Endometrial microvascular endothelial cells (primary cell): ENCODE results near the gene EMX2. TPM values are rescaled to one million over a fixed set of nuclear protein-coding genes. Genes with fewer than 3 reads are reported as not detected.

ENCODE experiments used
- in situ Hi-C: cut with HindIII; loops from 2 replicates; pipeline ENCODE4 v1.10.0; 2017; ENCODE audit warnings: low sequenced_read_pairs, low pct_unique_long_range_greater_than_20kb; ENCODE audit errors: inconsistent ontology term
- total RNA-seq: library from RNA; depleted of rRNA; stranded (reverse); fragments of >200 nt; gene quantifications from one replicate; pipeline ENCODE4 v1.2.3, GENCODE V29; 2015; ENCODE audit errors: inconsistent ontology term

EMX2 gene
- total RNA-seq, 1 donor from 2014 or later: not detected

- in situ Hi-C loops: no loop called here
Measured at GRCh38 chr10:117541909-117542705, 439 bp upstream of the EMX2 start.

GRCh38 chr10:117543225-117544003 is 868 bp downstream of the EMX2 start:
- in situ Hi-C loops: no loop called here

- in situ Hi-C loops: no loop called here
Measured at GRCh38 chr10:117544004-117544701, 1.6 kb downstream of the EMX2 start.

DNA sequence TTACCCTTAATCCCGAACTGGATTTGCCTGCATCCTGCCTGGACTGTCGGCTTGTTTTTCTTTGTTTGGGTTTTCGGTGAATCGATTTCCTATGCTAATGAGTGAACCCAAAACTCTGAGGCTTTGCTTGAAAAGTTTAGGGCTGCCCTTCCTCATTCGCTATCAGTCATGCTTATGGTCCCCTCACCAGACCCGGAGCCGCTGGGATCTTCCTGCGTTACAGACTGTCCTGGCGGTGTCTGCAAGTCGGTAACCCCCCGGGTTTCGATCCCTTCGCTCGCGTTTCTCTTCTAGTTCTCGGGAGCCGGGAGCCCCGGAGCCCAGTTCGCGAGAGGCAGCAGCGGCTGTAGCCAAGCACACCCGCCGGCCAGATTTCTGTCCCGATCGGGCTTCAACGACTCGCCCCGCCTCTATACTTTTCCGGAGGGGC is 2.2 kb downstream of the EMX2 start:
- in situ Hi-C loops: no loop called here

- in situ Hi-C loops: no loop called here
Measured at GRCh38 chr10:117545141-117546019, 2.8 kb downstream of the EMX2 start.

DNA sequence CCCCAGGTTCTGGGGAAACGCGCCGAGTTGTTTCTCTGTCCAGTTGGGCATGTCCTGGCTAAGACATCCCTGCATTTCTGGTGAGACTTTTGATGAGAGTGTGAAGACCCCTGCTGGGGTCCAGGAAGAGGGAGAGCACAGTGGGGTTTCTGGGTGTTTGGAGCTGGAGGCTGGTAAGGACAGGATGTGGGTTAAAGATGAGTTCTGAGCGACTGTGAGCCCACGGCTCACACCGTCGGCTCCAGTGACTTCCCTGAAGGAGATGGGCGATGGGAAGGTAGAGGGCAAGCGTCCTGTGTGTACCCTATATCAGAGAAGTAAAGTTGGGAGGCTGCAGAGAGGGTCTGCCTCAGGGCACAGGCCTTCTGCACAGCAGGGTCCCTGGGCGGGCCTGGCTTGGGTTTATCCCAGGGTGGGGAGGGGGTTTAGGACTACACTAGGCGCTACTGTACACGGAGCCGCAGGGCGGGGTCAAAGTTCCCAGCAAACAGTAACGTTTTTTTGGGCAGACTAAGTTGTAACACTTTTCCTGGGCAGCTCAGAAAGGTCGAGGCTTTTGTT is 3.6 kb downstream of the EMX2 start:
- in situ Hi-C loops: no loop called here

DNA sequence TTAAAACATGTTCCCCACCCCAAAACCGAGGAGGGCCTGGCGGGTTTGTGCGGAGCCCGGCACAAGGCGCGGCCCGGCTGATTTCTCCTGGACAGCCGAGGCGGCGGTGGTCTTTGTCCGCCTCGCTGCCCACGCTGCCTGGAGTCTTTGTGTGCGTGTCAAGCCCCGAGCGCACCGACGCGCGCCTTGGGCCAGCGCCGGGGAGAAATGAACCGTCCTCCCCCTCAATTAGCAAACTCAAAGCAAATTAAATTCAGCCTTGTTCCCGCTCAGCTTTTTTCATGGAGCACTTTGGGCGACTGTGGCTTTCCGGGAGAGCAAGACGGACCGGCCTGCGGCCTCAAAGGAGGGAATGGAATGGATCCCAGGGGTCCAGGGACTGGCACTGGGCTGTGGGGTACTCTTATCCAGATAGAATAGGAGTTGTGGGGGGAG is 4.1 kb downstream of the EMX2 start:
- in situ Hi-C loops: no loop called here

- in situ Hi-C loops: no loop called here
Measured at GRCh38 chr10:117547016-117547715, 4.6 kb downstream of the EMX2 start.

DNA sequence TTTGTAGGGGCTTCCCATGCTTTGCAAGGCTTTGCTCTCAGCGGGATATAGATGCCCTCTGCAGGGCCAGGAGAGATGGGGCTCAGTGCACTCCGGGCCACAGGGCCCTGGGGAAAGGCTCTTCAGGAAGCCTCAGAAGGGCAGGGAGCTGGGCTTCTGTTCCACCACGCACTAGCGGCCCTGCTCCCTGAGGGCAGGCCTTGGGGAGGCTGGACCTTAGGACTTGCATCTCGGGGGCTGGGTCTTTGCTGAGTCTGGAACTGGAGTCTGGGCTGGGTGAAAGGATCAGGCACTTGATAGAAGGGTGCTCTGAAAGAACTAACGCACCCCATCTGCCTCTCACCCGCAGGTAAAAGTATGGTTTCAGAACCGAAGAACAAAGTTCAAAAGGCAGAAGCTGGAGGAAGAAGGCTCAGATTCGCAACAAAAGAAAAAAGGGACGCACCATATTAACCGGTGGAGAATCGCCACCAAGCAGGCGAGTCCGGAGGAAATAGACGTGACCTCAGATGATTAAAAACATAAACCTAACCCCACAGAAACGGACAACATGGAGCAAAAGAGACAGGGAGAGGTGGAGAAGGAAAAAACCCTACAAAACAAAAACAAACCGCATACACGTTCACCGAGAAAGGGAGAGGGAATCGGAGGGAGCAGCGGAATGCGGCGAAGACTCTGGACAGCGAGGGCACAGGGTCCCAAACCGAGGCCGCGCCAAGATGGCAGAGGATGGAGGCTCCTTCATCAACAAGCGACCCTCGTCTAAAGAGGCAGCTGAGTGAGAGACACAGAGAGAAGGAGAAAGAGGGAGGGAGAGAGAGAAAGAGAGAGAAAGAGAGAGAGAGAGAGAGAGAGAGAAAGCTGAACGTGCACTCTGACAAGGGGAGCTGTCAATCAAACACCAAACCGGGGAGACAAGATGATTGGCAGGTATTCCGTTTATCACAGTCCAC is 5.4 kb downstream of the EMX2 start:
- in situ Hi-C loops: no loop called here

DNA sequence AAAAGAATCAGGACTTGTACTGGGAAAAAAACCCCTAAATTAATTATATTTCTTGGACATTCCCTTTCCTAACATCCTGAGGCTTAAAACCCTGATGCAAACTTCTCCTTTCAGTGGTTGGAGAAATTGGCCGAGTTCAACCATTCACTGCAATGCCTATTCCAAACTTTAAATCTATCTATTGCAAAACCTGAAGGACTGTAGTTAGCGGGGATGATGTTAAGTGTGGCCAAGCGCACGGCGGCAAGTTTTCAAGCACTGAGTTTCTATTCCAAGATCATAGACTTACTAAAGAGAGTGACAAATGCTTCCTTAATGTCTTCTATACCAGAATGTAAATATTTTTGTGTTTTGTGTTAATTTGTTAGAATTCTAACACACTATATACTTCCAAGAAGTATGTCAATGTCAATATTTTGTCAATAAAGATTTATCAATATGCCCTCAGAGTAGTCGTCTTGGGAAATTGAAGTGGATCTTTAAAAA is 6.6 kb downstream of the EMX2 start:
- in situ Hi-C loops: no loop called here

GRCh38 chr10:117550076-117550475 is 7.5 kb downstream of the EMX2 start:
- in situ Hi-C loops: no loop called here

DNA sequence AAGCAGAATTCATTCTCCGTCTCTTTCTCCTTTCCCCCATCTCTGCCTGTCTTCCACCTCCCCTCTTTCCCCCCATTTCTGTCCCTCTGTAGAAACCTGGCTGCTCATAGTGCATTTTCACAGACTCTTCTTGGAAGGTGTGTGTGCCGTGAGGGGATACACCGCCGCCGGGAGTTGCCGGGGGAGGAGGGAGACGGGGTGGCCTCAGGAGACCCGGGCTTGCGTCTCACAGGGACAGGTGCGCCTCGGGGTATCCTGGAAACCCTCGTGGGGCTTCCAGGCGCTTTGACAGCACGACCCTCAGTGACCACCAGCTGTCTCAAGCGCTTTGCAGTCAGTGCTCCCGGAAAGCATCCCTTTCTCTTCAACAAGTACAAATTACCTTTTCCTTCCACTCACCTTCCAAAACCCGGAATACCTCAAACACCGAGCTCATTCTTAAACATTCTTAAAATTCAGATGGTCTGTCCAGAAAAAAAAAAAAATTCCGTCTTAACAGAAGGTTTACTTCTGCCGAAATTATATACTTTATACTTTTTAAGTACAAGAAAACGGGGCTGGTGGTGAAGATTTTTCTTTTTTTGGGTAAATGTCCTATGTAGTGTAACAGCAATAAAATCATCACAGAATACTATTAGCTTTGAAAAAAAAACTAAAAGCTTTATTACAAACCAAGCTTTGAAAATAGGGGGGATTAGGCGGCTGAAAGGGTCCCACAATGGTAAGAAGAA is 8.2 kb downstream of the EMX2 start:
- in situ Hi-C loops: no loop called here

- in situ Hi-C loops: no loop called here
Measured at GRCh38 chr10:117551330-117552155, 9.0 kb downstream of the EMX2 start.

DNA sequence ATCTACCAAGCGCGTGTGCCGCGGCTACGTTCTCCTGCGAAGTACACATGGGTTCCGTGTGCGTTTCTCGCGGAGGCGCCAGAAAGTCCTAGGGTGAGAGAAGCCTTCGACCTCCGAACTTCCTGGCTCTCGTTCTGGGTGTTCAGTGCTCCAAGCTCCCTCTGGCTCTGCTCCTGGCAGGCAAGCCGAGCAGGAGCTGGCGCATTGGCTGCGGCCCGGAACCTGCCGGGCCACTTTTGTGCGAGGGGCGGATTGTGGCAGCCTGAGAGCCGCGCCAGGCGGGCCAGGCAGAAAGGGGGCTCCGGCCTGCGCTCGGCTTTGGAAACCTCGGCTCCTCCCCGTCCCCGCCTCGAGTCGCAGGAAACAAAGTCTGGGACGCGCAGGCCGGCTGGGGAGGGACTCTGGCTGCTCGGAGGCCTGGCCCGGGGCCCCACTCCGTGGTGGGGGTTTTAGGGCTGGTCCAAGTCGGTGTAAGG is 9.6 kb downstream of the EMX2 start:
- in situ Hi-C loops: no loop called here

DNA sequence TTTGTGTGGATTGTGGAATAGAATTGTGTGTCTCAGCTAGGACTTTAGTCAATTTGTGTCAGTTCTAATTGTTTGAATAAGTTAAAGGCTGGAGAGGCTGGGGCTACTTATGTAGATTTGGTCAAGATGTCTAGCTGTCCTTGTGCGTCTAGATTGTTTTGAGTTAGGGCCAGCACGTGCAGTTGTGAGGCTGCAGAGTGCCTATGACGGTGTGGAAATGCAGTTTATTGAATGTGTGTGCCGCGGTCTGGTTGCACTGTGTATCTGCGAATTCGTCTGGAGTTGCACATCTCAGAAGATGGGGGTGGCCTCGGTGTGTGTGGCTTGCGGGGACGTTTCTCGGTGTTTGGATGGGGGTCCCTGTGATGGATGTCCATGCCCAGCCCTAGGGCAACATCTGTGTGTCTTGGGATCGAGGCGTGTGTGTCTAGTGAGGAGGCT is 10.2 kb downstream of the EMX2 start:
- in situ Hi-C loops: no loop called here
